ENCODE results near the gene C3. TPM values are rescaled to one million over a fixed set of nuclear protein-coding genes. Genes with fewer than 3 reads are reported as not detected.

C3 gene
- total RNA-seq, 1 donor from 2014 or later: 0.69 TPM

DNA sequence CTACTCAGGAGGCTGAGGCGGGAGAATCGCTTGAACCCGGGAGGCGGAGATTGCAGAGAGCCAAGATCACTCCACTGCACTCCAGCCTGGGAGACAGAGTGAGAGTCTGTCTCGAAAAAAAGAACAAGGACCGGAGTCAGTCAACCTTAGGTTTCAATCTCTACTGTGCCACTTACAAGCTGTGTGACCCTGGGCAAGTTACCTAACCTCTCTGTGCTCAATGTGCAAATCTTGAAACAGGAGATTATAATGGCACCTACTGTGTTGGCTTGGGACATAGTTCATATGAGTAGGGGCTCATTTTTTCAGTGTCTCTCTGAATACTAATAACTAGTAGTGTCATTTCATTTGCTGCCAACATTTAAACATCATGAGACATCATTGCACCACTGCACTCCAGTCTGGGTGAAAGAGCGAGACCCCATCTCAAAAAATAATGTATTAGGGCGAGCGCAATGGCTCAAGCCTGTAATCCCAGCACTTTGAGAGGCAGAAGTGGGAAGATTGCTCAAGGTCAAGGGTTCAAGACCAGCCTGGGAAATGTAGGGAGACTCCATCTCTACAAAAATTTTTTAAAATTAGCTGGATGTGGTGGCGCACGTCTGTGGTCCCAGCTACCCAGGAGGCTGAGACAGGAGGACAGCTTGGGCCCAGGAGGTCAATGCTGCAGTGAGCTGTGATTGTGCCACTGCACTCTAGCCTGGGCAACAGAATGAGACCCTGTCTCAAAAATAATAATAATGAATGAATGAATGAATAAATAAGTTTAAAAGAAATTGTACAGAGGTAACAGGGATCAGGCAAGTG is 5.5 kb downstream of the C3 start:
- Mint-ChIP-seq H3K36me3 (ENCODE audit: unreplicated experiment) (peaks cover 12% of the 10 kb centered on the region), H3K27ac (ENCODE audit: unreplicated experiment) (no peak overlapping the region), H3K9me3 (ENCODE audit: unreplicated experiment) (peaks cover 6% of the 10 kb centered on the region), H3K4me3 (ENCODE audit: unreplicated experiment) (no peak overlapping the region), H3K27me3 (ENCODE audit: unreplicated experiment) (peaks cover 18% of the 10 kb centered on the region), H3K4me1 (ENCODE audit: low read depth, unreplicated experiment) (peaks cover 11% of the 10 kb centered on the region)
- no peak for DNase-seq
- TF ChIP-seq, protein P1, sequence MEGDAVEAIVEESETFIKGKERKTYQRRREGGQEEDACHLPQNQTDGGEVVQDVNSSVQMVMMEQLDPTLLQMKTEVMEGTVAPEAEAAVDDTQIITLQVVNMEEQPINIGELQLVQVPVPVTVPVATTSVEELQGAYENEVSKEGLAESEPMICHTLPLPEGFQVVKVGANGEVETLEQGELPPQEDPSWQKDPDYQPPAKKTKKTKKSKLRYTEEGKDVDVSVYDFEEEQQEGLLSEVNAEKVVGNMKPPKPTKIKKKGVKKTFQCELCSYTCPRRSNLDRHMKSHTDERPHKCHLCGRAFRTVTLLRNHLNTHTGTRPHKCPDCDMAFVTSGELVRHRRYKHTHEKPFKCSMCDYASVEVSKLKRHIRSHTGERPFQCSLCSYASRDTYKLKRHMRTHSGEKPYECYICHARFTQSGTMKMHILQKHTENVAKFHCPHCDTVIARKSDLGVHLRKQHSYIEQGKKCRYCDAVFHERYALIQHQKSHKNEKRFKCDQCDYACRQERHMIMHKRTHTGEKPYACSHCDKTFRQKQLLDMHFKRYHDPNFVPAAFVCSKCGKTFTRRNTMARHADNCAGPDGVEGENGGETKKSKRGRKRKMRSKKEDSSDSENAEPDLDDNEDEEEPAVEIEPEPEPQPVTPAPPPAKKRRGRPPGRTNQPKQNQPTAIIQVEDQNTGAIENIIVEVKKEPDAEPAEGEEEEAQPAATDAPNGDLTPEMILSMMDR (IDR thresholded peaks at IDR 0.05; ENCODE audit: partially characterized antibody, unreplicated experiment): no peak

DNA sequence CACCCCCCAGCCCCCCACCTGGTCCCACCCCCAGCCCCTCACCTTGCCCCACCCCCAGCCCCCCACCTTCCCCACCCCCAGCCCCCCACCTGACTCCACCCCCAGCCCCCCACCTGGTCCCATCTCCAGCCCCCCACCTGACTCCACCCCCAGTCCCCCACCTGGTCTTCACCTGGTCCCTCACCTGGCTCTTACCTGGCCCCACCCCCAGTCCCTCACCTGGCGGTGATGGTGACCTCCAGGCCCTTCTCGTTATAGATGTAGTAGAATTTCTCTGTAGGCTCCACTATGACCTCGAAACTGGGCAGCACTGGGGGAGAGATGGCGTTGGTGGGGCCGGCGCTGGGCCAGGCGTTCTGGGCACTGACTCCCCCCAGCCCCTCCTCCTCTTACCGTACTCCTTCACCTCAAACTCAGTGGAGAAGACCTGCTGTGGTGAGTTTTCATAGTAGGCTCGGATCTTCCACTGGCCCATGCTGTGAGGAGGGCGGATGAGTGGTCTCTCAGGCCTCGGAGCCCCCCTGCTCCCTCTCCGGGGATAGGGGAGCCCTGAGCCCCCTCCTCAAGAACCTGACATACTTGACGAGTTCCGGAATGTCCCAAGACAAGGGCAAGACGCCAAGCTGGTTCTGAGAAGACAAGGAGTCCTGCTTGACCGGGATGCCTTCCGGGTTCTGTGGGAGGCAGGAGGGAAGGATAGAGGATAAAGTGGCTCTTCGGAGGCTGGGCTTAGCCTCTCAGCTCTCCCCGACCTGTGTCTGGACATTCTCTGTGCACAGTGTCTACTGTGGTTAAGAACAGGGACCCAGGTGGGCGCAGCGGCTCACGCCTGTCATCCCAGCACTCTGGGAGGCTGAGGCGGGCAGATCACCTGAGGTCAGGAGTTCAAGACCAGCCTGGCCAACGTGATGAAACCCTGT is 6.4 kb downstream of the C3 start:
- Mint-ChIP-seq H3K9me3 (ENCODE audit: unreplicated experiment) (peaks cover 8% of the 10 kb centered on the region), H3K4me1 (ENCODE audit: low read depth, unreplicated experiment) (peaks cover 11% of the 10 kb centered on the region), H3K36me3 (ENCODE audit: unreplicated experiment) (peaks cover 12% of the 10 kb centered on the region), H3K4me3 (ENCODE audit: unreplicated experiment) (no peak overlapping the region), H3K27ac (ENCODE audit: unreplicated experiment) (no peak overlapping the region), H3K27me3 (ENCODE audit: unreplicated experiment) (peaks cover 17% of the 10 kb centered on the region)
- no peak for DNase-seq
- TF ChIP-seq, protein P1 (IDR thresholded peaks at IDR 0.05; ENCODE audit: partially characterized antibody, unreplicated experiment): no peak

GRCh38 chr19:6712692-6713670 is 7.5 kb downstream of the C3 start:
- TF ChIP-seq, protein P1 (IDR thresholded peaks at IDR 0.05; ENCODE audit: partially characterized antibody, unreplicated experiment): no peak
- DNase-seq: no peak
- H3K36me3 Mint-ChIP-seq (ENCODE audit: unreplicated experiment): peaks cover 12% of the 10 kb centered on the region
- peaks cover 10% of the 10 kb centered on the region for H3K9me3 Mint-ChIP-seq (ENCODE audit: unreplicated experiment)
- peaks cover 11% of the 10 kb centered on the region for H3K4me1 Mint-ChIP-seq (ENCODE audit: low read depth, unreplicated experiment)
- no peak overlapping the region for H3K4me3 Mint-ChIP-seq (ENCODE audit: unreplicated experiment)
- H3K27me3 Mint-ChIP-seq (ENCODE audit: unreplicated experiment): peaks cover 19% of the 10 kb centered on the region
- H3K27ac Mint-ChIP-seq (ENCODE audit: unreplicated experiment): no peak overlapping the region

GRCh38 chr19:6712231-6712630 is 8.2 kb downstream of the C3 start:
- Mint-ChIP-seq H3K36me3 (ENCODE audit: unreplicated experiment) (peaks cover 6% of the 10 kb centered on the region), H3K9me3 (ENCODE audit: unreplicated experiment) (peaks cover 8% of the 10 kb centered on the region), H3K27me3 (ENCODE audit: unreplicated experiment) (peaks cover 13% of the 10 kb centered on the region), H3K4me1 (ENCODE audit: low read depth, unreplicated experiment) (peaks cover 8% of the 10 kb centered on the region), H3K4me3 (ENCODE audit: unreplicated experiment) (no peak overlapping the region), H3K27ac (ENCODE audit: unreplicated experiment) (no peak overlapping the region)
- TF ChIP-seq, protein P1 (IDR thresholded peaks at IDR 0.05; ENCODE audit: partially characterized antibody, unreplicated experiment): no peak
- no peak for DNase-seq

Measured in glutamatergic neuron (in vitro differentiated cells).